SH-SY5Y (cell line): Measurements from ENCODE around the gene RELT.

Source experiments
- GATA2 ChIP-seq: IDR thresholded peaks from 2 replicates; pipeline ENCODE4 v1.6.1; 2011; ENCODE audit warnings: mild to moderate bottlenecking, low read depth, low read length
- GATA3 ChIP-seq: IDR thresholded peaks from 2 replicates; pipeline ENCODE4 v1.6.1; 2011; ENCODE audit warnings: low read depth, mild to moderate bottlenecking, low read length, moderate library complexity

Gene RELT

DNA sequence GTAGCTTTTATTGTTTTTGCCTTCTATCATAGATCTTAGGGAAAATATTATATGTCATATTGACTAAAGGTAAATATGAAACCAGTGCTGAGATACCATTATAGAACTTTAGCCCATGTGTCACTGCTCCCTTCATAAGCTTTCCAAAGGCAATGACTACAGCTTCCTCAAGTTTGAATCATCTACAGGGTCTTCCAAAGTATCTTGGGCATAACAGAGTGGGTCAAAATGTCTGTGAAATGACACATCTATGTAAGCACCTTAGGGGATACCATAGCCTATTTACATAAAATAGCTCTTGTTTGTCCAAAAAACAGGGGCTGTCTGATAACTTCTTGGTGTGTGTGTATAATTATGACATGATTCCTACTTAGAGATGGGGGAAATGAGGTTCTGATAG, 52.5 kb downstream of the RELT start:
- no peak for TF ChIP-seq GATA2
- no peak for TF ChIP-seq GATA3

DNA sequence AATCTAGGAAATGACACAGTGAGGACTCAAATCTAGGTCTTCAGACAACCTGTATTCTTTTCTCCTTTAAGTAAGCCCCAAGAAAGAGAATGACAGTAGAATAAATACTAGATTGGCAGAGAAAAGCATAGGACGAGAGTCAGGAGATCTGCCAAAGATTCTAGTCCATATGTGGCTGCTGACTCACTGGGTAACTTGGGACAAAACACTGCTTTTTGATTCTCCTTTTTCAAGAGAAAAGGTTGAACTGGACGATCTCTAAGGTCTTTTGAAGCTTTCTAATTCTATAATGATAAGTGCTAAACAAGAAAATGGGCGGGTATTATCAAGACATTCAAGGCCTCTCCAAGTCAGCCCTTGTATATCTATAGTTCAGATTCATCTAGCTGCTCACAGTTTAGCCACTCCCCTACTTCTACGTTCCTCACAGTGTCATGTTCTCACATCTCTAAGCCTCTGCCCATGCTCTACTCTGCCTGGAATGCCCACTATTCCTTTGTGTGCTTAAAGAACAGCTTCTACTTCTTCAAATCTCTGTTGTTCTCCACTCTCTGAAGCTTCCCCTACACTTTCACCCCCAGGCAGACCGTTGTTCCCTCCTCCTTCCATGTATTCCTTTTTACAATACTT, 53.0 kb downstream of the RELT start:
- no peak for TF ChIP-seq GATA2
- TF ChIP-seq GATA3: no peak

DNA sequence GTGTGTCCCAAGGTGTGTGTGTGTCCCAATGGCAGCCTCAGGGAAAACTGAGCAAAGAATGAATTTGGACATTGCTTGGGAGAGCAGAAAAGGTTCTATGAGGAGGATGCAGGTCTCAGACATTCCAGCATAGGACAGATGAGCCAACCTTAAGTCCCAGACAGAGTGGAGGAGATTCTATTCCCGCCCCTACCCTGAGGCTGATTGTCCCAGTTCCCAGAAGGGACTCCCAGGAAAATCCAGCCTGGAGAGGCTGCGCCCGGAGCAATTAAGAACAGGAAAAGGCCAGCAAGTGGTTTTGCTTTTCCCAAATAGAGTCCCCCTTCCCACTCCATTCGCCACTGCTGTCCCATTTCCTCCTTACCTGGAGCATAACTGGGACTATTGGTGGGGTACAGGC, 54.1 kb downstream of the RELT start:
- TF ChIP-seq GATA3 (no peak), GATA2 (no peak)

DNA sequence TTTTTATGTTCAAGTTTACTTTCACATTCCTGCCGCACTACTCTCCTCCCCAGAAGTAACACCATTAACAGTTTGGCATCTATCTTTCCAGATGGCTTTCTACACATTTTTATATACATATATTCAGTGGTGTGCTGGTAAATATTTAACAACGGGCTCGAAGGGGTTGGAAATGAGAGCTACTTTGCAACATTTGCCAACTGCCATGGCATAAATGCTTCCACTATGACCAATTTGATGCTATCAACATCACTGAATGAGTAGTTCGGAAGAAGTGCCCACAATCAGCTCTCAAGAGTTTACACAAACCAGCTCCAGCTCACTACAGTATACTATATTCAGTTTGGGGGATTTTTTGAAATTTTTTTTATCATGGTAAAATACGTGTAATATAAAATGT, 55.2 kb downstream of the RELT start:
- no peak for TF ChIP-seq GATA2
- no peak for TF ChIP-seq GATA3

DNA sequence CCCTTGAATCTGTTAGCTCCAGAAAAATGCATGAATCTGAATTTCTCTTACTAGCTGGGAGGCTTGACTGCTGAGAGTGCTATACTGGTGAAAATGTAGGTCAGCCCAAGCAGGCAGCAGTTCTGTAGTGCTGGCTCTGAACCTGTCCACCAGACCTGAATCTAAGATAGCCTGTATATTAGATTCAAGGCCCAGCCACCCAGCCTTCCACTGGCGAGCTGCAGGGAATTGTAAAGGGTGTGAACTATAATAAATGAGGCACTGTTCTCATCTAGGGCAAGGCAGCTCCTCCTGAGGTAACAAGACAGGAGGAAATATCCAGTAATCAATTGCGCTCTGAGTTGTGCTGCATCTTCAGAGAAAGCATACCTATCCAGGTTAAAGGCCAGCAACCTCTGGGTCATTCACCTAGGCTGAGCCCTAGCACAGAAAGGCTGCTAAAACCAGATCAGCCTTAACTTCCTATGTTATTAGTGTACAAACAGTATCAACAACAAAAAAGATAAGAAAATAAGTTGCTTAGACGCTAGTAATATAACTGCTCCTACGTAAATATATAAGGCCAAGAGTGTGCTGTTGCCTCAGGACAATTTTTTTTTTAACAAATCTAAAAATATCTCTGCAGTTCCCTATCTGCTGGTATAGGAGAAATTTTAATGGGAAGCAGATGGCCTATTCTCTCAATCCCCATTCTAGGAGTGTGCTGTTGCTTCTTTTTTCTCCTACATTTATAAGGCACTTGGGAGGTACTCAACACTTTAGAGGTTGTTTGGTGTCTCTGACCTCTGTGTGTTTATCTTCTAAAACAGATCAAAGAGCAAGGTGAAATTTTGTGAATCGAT, 63.0 kb downstream of the RELT start:
- no peak for TF ChIP-seq GATA3
- 0 out of 2 replicates have a peak, but pooled peaks have one; percentile 3 for TF ChIP-seq GATA2

DNA sequence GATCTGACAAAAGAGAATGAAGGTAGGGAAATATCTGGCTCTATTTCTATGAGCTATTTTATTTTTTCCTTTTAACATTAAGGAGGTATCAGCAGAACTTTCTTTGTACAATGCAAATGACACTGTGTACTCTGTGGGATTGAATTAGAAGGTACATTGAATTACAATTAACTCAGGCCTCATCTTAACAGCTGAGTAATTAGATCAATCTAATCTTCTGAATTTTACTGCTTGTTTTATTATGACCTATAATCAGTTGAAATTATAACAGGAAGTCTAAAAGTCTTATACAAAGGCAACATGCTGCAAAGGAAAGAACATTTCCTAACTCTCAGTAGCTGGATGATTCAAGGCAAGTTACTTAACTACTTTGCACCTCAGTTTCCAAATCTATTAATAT, 69.8 kb downstream of the RELT start:
- TF ChIP-seq GATA2 (no peak), GATA3 (no peak)

DNA sequence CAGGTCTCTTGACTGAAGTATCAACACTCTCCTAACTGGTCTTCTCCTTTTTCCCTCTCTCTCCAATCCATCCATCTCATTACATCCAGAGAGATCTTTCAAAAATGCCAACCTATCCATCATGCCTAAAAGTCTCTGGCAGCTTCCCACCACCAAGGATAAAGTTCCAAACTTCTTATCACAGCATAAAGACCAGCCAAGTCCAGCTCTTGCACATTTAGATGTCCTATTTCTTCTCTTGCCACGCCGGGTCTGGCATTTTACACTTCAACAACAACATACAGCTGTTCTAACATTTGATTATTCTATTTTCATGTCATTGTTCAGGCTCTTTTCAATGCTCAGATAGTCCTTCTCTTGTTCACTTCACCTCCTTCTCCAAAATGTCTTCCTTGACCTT, 70.6 kb downstream of the RELT start:
- TF ChIP-seq GATA2 (no peak), GATA3 (no peak)
